ENCODE data around the gene LRRN4CL.
A peak's percentile ranks its signal among the peaks of the same experiment; 100 is the strongest.
"Not testable (repeated sequence)": the region's sequence is repeated elsewhere in the genome, so short reads cannot be mapped to it uniquely, and the experiment has no call there.

The LRRN4CL gene

DNA sequence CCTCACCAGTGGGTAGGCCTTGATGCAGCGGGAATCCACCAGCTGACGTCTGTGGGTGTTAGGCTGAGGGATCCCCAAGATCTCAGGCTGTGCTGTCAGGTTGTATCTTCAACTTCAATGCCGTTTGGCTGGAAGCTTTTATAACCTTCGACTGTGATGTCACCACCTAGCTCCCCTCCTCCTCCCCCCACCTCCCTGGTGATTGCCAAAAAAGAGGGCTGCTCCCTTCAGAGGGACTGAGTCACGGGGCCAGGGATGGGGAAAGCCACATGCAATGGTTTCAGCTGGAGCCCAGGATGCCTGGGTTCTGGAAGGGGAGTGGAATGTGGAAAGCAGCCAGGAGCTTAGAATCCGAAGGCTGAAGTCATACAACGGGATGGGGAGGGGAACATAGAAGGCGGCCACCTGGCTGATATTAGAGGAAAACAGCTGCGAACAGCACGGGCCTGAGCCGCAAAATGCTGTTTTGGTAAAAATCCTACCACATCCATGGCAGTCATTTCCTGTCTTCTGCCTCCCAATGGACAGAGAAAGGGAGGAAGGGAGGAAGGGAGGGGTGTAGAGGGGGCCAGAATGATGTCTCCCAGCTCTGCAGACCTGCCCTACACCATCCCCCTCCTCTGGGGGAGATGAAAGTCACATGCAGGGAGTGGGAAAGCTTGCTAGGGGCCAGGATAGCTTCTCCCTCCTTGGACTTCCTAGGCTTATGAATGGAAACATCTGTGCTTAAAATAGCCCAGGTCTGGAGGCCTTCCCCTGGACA lies at the start of gene LRRN4CL:
TSS of gene LRRN4CL (minus strand) at position 110 of the 763 bp plus-strand sequence. CDS start 1,022 bp downstream, outside the sequence.
- H3K4me3 Mint-ChIP-seq, result no peak within 1 kb of the TSS
- peaks cover 30% of the 10 kb centered on the region for H3K36me3 Mint-ChIP-seq
- peaks cover 9% of the 10 kb centered on the region for H3K27me3 Mint-ChIP-seq
- ATAC-seq, result no peak
- H3K4me1 Mint-ChIP-seq, result peaks cover 3% of the 10 kb centered on the region
- no peaks in the 10 kb centered on the region for H3K9me3 Mint-ChIP-seq
- H3K27ac Mint-ChIP-seq, result no peak within 1 kb of the TSS

DNA sequence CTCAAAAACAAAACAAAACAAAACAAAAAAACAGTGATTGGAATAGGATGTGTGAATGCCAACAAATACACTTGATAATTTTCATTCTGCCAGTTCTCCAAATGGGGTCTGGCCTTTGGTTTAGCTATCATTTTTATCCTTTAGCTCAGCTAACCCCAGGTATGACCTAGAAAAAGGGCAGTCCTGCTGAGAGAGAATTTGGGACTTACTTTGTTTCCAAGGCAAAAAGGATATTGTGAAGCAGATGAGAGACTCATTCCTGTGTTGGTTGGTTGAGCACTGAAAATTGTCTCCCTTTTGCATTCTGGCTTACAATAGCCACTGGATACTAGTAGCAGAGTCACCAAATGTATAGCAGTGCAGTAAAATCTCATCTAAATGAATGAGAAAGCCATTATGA lies 47.9 kb upstream of the LRRN4CL start:
- Mint-ChIP-seq H3K4me3 (no peak overlapping the region), H3K4me1 (no peaks in the 10 kb centered on the region), H3K27ac (no peak overlapping the region), H3K9me3 (no peaks in the 10 kb centered on the region), H3K27me3 (no peaks in the 10 kb centered on the region), H3K36me3 (peaks cover 40% of the 10 kb centered on the region)
- no peak for ATAC-seq

DNA sequence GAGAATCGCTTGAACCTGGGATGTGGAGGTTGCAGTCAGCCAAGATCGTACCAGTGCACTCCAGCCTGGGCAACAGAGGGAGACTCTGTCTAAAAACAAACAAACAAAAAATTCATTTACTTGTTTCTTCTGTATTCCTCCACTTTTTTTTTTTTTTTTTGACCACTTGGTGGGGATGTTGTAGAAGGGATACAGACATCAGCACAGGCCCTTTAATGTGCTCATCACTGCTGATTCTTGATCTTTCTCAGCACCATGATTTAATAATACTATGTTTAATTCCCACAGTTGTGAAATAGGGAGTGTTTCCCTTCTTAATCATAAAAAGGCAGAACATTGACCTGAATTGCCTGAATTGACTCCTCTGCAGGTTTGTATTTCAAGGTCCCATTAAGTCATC lies 43.5 kb upstream of the LRRN4CL start:
- peaks cover 18% of the 10 kb centered on the region for H3K4me1 Mint-ChIP-seq
- H3K4me3 Mint-ChIP-seq, result no peak overlapping the region
- no peaks in the 10 kb centered on the region for H3K27me3 Mint-ChIP-seq
- H3K36me3 Mint-ChIP-seq, result peaks cover 20% of the 10 kb centered on the region
- no peak for ATAC-seq
- H3K9me3 Mint-ChIP-seq, result no peaks in the 10 kb centered on the region
- no peak overlapping the region for H3K27ac Mint-ChIP-seq

DNA sequence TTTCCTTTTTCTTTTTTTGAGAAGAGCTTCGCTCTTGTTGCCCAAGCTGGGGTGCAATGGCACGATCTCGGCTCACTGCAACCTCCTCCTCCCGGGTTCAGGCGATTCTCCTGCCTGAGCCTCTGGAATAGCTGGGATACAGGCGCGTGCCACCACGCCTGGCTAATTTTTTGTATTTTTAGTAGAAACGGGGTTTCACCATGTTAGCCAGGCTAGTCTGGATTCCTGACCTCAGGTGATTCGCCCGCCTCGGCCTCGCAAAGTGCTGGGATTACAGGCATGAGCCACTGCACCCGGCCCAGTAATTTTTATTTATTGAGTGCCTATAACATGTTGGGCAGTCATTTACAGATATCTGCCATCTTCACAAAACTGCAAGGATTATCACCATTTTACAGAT lies 40.7 kb upstream of the LRRN4CL start:
- Mint-ChIP-seq H3K4me1 (peaks cover 30% of the 10 kb centered on the region), H3K36me3 (peaks cover 29% of the 10 kb centered on the region), H3K4me3 (peak overlapping the region; percentile 82), H3K27ac (peak overlapping the region; percentile 95)
- not testable (repeated sequence) for H3K27me3 Mint-ChIP-seq, ATAC-seq, H3K9me3 Mint-ChIP-seq

DNA sequence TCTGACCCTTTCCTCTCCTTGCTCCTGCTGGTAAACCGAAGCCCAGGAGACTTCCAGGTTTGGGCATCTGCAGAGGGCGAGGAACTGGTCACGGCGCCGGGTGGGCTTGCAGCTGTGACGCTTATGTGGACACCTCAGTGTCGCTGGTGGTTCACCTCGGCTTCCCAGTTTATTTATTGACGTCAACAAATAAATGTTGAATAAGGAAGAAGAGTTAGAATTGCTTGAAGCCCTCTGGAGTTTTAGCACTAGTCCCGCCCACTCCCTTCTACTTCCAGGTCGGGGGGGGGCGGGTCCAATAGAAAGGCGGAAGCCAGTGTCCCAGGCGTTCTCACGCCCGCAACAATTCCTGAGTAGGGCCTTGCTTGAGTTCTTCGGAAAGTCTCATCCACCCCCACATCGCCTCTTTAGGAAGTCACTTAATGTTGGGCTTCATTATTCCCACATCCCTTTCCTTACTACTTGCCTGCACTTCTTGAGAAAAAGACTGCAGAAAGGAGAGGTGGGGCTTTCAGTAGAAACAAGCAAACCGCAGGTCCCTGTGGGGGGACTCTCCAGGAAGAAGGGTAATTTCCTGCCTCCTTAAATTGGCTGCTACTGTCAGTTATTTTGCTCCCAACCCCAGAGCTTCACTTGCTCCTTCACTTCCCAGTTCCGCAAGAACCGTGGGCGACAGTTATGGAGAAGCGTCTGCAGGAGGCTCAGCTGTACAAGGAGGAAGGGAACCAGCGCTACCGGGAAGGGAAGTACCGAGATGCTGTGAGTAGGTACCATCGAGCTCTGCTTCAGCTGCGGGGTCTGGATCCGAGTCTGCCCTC lies 39.0 kb upstream of the LRRN4CL start, which contains the start of gene TTC9C:
TSS of gene TTC9C (plus strand) at position 316 of the 818 bp plus-strand sequence. CDS start at position 679, 363 bp downstream.
- H3K27ac Mint-ChIP-seq, result peak within 1 kb of the TSS; percentile 95
- H3K36me3 Mint-ChIP-seq, result peaks cover 39% of the 10 kb centered on the region
- H3K4me1 Mint-ChIP-seq, result peaks cover 45% of the 10 kb centered on the region
- peak; percentile 65 for ATAC-seq
- H3K4me3 Mint-ChIP-seq, result peak within 1 kb of the TSS; percentile 92
- no peaks in the 10 kb centered on the region for H3K9me3 Mint-ChIP-seq
- no peaks in the 10 kb centered on the region for H3K27me3 Mint-ChIP-seq

DNA sequence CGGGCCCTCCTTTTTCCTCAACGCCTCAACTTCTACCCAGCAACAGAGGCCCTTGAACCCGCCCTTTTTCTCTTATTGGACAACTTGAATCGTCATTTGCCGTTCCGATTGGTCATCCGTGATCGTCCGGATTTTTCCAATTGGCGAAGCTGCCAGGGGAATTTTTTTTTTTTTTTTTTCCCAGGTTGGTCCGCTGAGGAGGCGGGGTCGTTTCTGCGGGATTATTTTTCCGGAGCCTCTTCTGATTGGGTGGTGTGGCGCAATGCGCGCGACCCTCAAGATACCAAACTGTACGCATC lies 38.5 kb upstream of the LRRN4CL start:
- Mint-ChIP-seq H3K4me1 (peaks cover 45% of the 10 kb centered on the region), H3K9me3 (no peaks in the 10 kb centered on the region), H3K4me3 (peak overlapping the region; percentile 92), H3K36me3 (peaks cover 35% of the 10 kb centered on the region), H3K27me3 (no peaks in the 10 kb centered on the region), H3K27ac (peak overlapping the region; percentile 95)
- peak; percentile 83 for ATAC-seq

DNA sequence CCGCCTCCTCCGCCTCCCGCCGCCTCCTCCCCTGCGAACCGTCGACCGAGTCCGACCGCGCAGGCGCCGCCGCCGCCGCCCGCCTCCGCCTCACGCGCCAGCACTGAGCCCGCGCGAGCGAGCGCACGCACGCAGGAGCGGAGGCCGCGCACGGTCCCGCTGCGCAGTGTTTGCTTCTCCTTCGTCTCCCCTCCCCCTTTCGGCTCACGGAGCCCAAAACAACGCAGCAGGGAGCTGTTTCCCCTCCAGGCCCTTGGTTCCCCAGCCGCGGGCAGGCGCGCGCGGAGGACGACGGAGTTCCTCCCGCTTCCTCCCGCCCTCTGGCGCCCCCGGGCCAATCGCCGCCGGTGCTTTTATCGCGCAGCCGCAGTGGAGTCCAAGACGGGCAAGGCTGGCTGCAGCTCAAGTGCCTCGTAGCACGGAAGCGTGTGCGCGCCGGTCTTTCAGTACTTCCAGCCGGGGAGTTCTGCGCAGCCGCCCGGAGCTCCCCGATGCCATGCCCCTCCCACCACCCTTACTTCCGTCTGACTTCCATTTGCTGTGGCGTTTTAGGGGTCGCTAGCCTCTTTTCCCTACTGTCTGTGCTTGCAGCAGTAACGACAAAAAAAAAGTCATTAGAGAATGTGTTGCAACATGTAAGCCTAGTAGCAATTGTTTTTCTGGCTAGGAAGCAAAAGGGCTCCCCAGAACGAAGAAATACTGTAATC lies 38.0 kb upstream of the LRRN4CL start, which contains the start of gene HNRNPUL2:
TSS of gene HNRNPUL2 (minus strand) at position 293 of the 707 bp plus-strand sequence. CDS start 301 bp downstream, outside the sequence.
- ATAC-seq, result peak; percentile 91
- peaks cover 45% of the 10 kb centered on the region for H3K4me1 Mint-ChIP-seq
- H3K36me3 Mint-ChIP-seq, result peaks cover 39% of the 10 kb centered on the region
- no peaks in the 10 kb centered on the region for H3K27me3 Mint-ChIP-seq
- peak within 1 kb of the TSS; percentile 92 for H3K4me3 Mint-ChIP-seq
- peak within 1 kb of the TSS; percentile 95 for H3K27ac Mint-ChIP-seq
- H3K9me3 Mint-ChIP-seq, result no peaks in the 10 kb centered on the region

DNA sequence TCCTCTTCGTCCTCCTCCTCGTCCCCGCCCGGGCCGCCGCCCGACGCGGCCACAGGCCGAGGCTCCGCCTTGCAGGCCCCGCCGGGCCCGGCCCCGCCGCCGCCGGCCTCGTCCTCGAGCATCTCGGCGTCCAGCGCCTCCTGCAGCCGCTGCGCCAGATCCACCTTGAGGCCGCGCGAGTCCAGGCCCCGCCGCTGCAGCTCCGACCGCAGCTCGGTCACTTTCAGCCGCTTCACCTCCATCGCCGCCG lies 37.5 kb upstream of the LRRN4CL start:
- H3K4me3 Mint-ChIP-seq, result peak overlapping the region; percentile 92
- H3K4me1 Mint-ChIP-seq, result peaks cover 45% of the 10 kb centered on the region
- H3K27me3 Mint-ChIP-seq, result no peaks in the 10 kb centered on the region
- peak; percentile 2 for ATAC-seq
- no peaks in the 10 kb centered on the region for H3K9me3 Mint-ChIP-seq
- H3K36me3 Mint-ChIP-seq, result peaks cover 44% of the 10 kb centered on the region
- peak overlapping the region; percentile 95 for H3K27ac Mint-ChIP-seq

DNA sequence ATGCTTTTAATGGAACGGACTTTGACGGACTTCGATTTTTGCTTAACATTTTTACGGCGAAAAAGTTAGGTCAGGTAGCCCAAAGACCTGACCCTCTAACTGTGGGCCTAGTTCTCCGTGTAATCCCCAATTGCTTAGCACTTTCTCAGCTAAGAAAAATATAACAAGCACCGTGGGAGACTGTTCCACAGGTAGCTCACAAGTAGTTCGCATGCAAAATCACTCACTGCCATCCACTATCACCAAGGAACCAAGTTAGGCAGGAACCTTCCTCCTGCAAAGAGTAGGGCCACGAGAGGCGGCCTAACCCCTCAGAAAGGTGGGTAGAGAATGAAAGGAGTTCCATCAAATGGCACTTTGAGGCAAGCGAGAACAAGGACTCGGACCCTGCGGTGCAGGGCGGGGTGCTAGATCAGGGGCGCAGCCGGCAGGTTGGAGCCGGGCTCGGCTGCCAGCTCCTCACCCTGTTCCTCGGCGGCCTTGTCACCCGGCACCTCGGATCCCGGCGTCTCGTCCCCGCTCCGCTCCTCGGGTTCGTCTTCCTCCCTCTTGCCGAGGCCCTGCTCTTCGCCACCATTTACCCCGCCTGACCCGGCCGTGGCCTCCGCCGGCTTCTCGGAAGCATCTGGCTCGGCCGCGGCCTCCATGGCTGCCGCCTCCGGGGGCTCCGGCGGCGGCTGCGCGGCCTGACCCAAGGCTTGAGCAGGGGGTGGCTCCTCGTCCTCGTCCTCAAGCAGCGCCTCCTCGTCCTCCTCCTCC lies 37.0 kb upstream of the LRRN4CL start:
- peak overlapping the region; percentile 92 for H3K4me3 Mint-ChIP-seq
- no peak for ATAC-seq
- no peaks in the 10 kb centered on the region for H3K27me3 Mint-ChIP-seq
- H3K4me1 Mint-ChIP-seq, result peaks cover 42% of the 10 kb centered on the region
- peak overlapping the region; percentile 95 for H3K27ac Mint-ChIP-seq
- no peaks in the 10 kb centered on the region for H3K9me3 Mint-ChIP-seq
- peaks cover 46% of the 10 kb centered on the region for H3K36me3 Mint-ChIP-seq

DNA sequence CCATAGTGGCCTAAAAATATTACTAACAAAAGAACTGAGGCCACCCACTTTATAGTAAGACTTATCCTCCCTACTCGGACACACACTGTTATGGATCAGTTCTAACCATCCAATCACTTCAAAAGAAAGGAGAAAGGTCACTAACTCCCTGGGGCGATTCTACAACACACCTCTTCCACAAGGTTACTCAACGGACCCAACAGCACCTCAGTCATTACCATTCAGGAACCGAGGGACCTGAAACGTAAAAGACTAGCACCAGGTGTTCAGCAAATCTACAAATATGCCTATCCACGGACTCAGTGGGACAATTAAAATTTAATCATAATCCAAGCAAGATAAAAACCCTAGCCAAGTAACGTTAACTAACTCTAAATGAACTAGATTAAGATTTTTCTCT lies 36.3 kb upstream of the LRRN4CL start:
- Mint-ChIP-seq H3K36me3 (peaks cover 49% of the 10 kb centered on the region), H3K9me3 (no peaks in the 10 kb centered on the region), H3K4me3 (peak overlapping the region; percentile 92), H3K27ac (peak overlapping the region; percentile 95), H3K4me1 (peaks cover 37% of the 10 kb centered on the region), H3K27me3 (no peaks in the 10 kb centered on the region)
- no peak for ATAC-seq

DNA sequence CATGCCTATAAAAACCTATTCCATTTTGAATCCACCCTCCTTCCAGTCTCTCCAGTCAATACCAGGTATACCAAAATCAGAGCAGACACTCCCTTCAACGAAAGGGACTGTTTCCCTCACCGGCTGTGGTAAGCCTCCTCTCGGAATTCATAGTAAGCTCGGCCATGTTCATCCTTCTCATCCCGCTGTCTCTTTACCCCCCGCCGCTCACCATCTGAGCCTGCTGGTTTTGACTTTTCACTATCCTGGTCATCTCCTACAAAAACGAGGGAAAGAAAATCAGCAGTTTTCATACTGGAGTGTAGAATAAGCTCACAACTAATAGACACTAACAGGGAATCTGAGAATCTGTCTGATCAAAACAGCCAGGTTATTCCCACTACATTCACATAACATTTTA lies 34.8 kb upstream of the LRRN4CL start:
- Mint-ChIP-seq H3K4me1 (peaks cover 27% of the 10 kb centered on the region), H3K4me3 (peak overlapping the region; percentile 92), H3K27ac (peak overlapping the region; percentile 12)

DNA sequence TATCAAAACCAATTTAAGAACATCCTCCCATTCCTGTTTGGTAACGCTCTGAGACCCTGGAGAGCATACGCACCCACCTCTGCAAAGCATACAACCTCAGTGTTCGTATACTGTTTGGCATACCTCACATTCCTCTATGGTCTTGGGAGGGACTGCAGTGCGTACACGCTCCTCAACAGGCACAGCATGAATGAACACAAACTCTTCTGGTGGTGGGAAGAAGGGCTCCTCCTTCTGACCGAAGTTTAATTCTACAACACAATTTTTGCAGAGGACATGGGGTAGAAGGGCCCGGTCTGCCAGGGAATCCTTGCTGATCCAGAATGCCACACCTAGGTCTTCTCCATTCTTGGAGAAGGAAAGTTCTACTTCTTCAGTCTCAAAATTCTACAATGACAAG lies 32.7 kb upstream of the LRRN4CL start:
- ATAC-seq, result no peak
- Mint-ChIP-seq H3K27ac (no peak overlapping the region), H3K4me1 (peaks cover 27% of the 10 kb centered on the region), H3K9me3 (no peaks in the 10 kb centered on the region), H3K4me3 (no peak overlapping the region), H3K36me3 (peaks cover 72% of the 10 kb centered on the region), H3K27me3 (no peaks in the 10 kb centered on the region)

More for the DNA sequence above, 34.8 kb upstream of the LRRN4CL start:
- H3K9me3 Mint-ChIP-seq, result no peaks in the 10 kb centered on the region
- peaks cover 59% of the 10 kb centered on the region for H3K36me3 Mint-ChIP-seq
- ATAC-seq, result no peak
- no peaks in the 10 kb centered on the region for H3K27me3 Mint-ChIP-seq

DNA sequence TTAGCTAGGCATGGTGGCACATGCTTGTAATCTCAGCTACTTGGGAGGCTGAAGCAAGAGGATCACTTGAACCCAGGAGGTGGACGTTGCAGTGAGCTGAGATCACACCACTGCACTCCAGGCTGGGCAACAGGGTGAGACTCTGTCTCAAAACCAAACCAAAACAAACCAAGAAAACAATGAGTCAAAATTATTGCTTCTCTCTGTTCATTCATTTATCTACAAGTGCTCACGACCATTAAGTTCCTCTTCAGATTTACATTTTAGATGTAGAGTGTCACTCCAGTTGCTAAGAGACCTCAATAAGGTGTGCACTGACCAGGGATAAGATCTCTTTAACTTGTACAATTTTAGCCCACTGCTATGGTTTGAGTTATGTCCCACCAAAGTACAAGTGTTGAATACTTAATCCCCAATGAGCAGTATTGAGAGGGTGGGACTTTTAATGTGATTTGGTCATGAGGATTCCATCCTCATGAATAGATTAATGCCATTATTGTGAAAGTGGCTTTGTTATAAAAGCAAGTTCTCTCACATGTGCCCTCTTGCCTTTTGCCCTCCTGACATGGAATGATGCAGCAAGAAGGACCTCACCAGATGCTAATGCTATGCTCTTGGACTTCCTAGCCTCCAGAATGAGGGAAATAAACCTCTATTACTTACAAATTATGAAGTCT lies 30.1 kb upstream of the LRRN4CL start:
- Mint-ChIP-seq H3K36me3 (peaks cover 82% of the 10 kb centered on the region), H3K9me3 (no peaks in the 10 kb centered on the region), H3K4me1 (peaks cover 17% of the 10 kb centered on the region), H3K27ac (no peak overlapping the region), H3K4me3 (no peak overlapping the region), H3K27me3 (no peaks in the 10 kb centered on the region)
- no peak for ATAC-seq

DNA sequence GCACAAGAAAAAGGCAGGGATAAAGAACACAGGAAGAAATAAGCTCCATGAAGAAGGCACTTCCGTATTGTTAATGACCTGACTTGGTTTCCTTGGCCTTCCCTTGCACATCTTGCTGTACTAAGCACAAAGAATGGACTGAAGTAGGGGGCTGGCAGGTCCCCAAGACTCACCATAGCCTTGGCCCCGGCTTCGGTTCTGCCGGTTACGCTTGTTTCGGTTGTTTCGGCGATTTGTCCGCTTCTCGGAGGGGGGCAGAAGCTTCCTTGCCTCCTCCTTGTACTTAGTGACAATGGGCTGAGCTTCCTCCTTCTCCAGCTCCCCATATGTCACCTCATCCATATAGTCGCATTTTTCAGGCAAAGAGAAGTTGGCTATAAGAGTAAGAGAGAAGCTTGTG lies 27.5 kb upstream of the LRRN4CL start:
- no peaks in the 10 kb centered on the region for H3K9me3 Mint-ChIP-seq
- no peaks in the 10 kb centered on the region for H3K27me3 Mint-ChIP-seq
- no peak overlapping the region for H3K4me3 Mint-ChIP-seq
- peaks cover 25% of the 10 kb centered on the region for H3K4me1 Mint-ChIP-seq
- H3K27ac Mint-ChIP-seq, result no peak overlapping the region
- H3K36me3 Mint-ChIP-seq, result peaks cover 83% of the 10 kb centered on the region
- no peak for ATAC-seq
